HepG2 (cell line): Measurements from ENCODE around the gene OLFM1. TPM values are rescaled to one million over a fixed set of nuclear protein-coding genes. Genes with fewer than 3 reads are reported as not detected.

Experiments used
- ATAC-seq: fragments of 200-7000 bp; cut with Tn5 transposase; 3 replicates; pipeline ENCODE4 v1.9.1; 2020; ENCODE audit warnings: mild to moderate bottlenecking, moderate library complexity
- BruUV-seq: library from RNA; stranded (reverse); fragments of 400-500 nt; replicated peaks from 2 replicates; lab custom pipeline; 2021; lab: Mats Ljungman, UMichigan
- CTCF ChIA-PET: fragments of 300-600 bp; formaldehyde crosslinking; extraction: SDS; loops from one replicate; lab custom pipeline; 2021; ENCODE audit warnings: low total read pairs, inconsistent platforms, low intra/inter-chr PET ratio; lab: Yijun Ruan, JAX
- POLR2A ChIA-PET: fragments of 350-600 bp; sonication (Branson Sonifier 250); formaldehyde crosslinking; loops from one replicate; lab custom pipeline; 2020; ENCODE audit warnings: antibody characterized with exemption, inconsistent platforms; lab: Yijun Ruan, JAX
- DNase-seq: peaks from one replicate; pipeline ENCODE4 v3.0.0-alpha.2; 2015; ENCODE audit warnings: low spot score
- FAIRE-seq: peaks from 3 replicates; lab custom pipeline; 2011; peaks lifted over from hg19 to GRCh38; lab: Jason Lieb, UNC
- H2AFZ ChIP-seq: one replicate; pipeline ENCODE4 v1.6.1; 2011; ENCODE audit warnings: low read length, inconsistent platforms
- H3K27ac ChIP-seq: fragments of 300-600 bp; 3 replicates; pipeline ENCODE4 v1.8.0; 2011; ENCODE audit warnings: mixed run types, mild to moderate bottlenecking, mixed read lengths, low read length, inconsistent platforms; ENCODE audit not compliant: insufficient read depth; ENCODE audit errors: extremely low read length
- H3K27me3 ChIP-seq, 2 experiments: fragments of 200-600 bp in 1 of 2; 2 replicates in 1 of 2; 3 replicates in 1 of 2; pipeline versions ENCODE4 v1.6.0 to v1.8.0; 2011; ENCODE audit warnings: low read length in 2 of 2, mild to moderate bottlenecking in 2 of 2, moderate library complexity in 2 of 2, inconsistent platforms in 1 of 2; ENCODE audit not compliant: insufficient read depth in 2 of 2, control insufficient read depth in 1 of 2
- H3K36me3 ChIP-seq, 2 experiments: fragments of 200-600 bp in 1 of 2; replicated peaks in 1 of 2; 2 replicates in 1 of 2; 3 replicates in 1 of 2; pipeline versions ENCODE4 v1.5.1 to v1.8.0; 2011; ENCODE audit warnings: low read length in 2 of 2, inconsistent platforms in 1 of 2; ENCODE audit not compliant: insufficient read depth in 2 of 2, control insufficient read depth in 1 of 2
- H3K4me1 ChIP-seq: 2 replicates; pipeline ENCODE4 v1.5.1; 2012; ENCODE audit warnings: low read length, inconsistent platforms; ENCODE audit not compliant: insufficient read depth
- H3K4me2 ChIP-seq: 2 replicates; pipeline ENCODE4 v1.6.0; 2011; ENCODE audit warnings: low read depth, low read length, inconsistent platforms
- H3K4me3 ChIP-seq, 3 experiments: fragments of 200-600 bp in 1 of 3; sonication (generic), shearing (Covaris generic) in 1 of 3; replicated peaks in 1 of 3; 2 replicates each; pipeline ENCODE4 v1.5.1; 2011 to 2016; ENCODE audit warnings: low read length in 3 of 3, inconsistent platforms in 2 of 3, low read depth in 2 of 3, mild to moderate bottlenecking in 2 of 3, control low read depth in 1 of 3, mixed read lengths in 1 of 3; ENCODE audit not compliant: insufficient read depth in 1 of 3
- H3K79me2 ChIP-seq: one replicate; pipeline ENCODE4 v1.6.1; 2011; ENCODE audit warnings: low read length, inconsistent platforms; ENCODE audit not compliant: insufficient read depth
- H3K9ac ChIP-seq: 2 replicates; pipeline ENCODE4 v1.6.0; 2011; ENCODE audit warnings: mild to moderate bottlenecking, low read depth, low read length, inconsistent platforms; ENCODE audit not compliant: insufficient read depth
- H3K9me3 ChIP-seq: 2 replicates; pipeline ENCODE4 v1.5.1; 2012; ENCODE audit warnings: mild to moderate bottlenecking, low read length
- H4K20me1 ChIP-seq: 2 replicates; pipeline ENCODE4 v1.6.0; 2011; ENCODE audit warnings: inconsistent platforms, mild to moderate bottlenecking, low read length, moderate library complexity; ENCODE audit not compliant: insufficient read depth
- NCOA2 ChIP-seq: sonication (generic); formaldehyde crosslinking; IDR thresholded peaks from 2 replicates; pipeline ENCODE4 v1.8.0; 2022; ENCODE audit warnings: inconsistent platforms
- ZBTB34 ChIP-seq: sonication (generic); formaldehyde crosslinking; IDR thresholded peaks from 2 replicates; pipeline ENCODE4 v1.8.0; 2022; ENCODE audit warnings: mild to moderate bottlenecking, missing genetic modification reagents
- ZNF234 ChIP-seq: sonication (generic); formaldehyde crosslinking; conservative IDR thresholded peaks from 2 replicates; pipeline ENCODE4 v1.5.1; 2020; ENCODE audit warnings: mild to moderate bottlenecking, missing genetic modification reagents
- ZNF761 ChIP-seq: sonication (generic); formaldehyde crosslinking; conservative IDR thresholded peaks from 2 replicates; pipeline ENCODE4 v1.4.0; 2020; ENCODE audit warnings: mild to moderate bottlenecking, missing genetic modification reagents
- ZSCAN12 ChIP-seq: sonication (generic); formaldehyde crosslinking; IDR thresholded peaks from 2 replicates; pipeline ENCODE4 v1.9.0; 2021; ENCODE audit warnings: mild to moderate bottlenecking, missing genetic modification reagents
- WGBS: methylation state at CpG from one replicate; pipeline ENCODE4 v1.1.6; 2017; ENCODE audit warnings: low lambda C conversion rate; 5-methylcytosine and 5-hydroxymethylcytosine counted together
- in situ Hi-C: cut with HindIII; loops from 2 replicates; pipeline ENCODE4 v1.10.0; 2017; ENCODE audit warnings: low pct_unique_long_range_greater_than_20kb; ENCODE audit not compliant: extremely low pct_ligation_motif_present
- intact Hi-C: fragments of 100-400 bp; cut with micrococcal nuclease; formaldehyde crosslinking; loops from one replicate; pipeline ENCODE4 v1.10.0; 2022; ENCODE audit not compliant: unreplicated experiment
- polyA plus RNA-seq, 8 experiments: library from polyadenylated mRNA; depleted of rRNA in 3 of 8; stranded (reverse) in 7 of 8; unstranded in 1 of 8; fragments of >200 nt; fragmentation: Illumina TruSeq in 4 of 8; extraction: Trizol in 4 of 8; gene quantifications; 2 replicates each; pipeline versions ENCODE4 v1.2.1 to v1.2.3, GENCODE V29; 2011 to 2016; ENCODE audit warnings: low read depth in 4 of 8, missing spikeins in 1 of 8, mixed read lengths in 1 of 8; ENCODE audit not compliant: insufficient read depth in 1 of 8
- total RNA-seq, 5 experiments: library from RNA; depleted of rRNA; stranded (reverse); fragments of >200 nt; fragmentation: Illumina TruSeq; extraction: Trizol; gene quantifications; 2 replicates each; pipeline ENCODE4 v1.2.3, GENCODE V29; 2016; ENCODE audit warnings: low read depth in 1 of 5
- TF ChIP-seq, protein P1 (sequence below): IDR thresholded peaks from 2 replicates; pipeline ENCODE4 v1.6.1; 2018; ENCODE audit warnings: missing genetic modification reagents, mild to moderate bottlenecking, missing compliant biosample characterization
- TF ChIP-seq, protein P2 (sequence below): sonication (generic); formaldehyde crosslinking; IDR thresholded peaks from 2 replicates; pipeline ENCODE4 v1.4.0; 2020; ENCODE audit warnings: missing genetic modification reagents

OLFM1 gene
- total and polyA plus RNA-seq, 2 of the 13 experiments (the other 11 are each of a cell fraction or from before 2014, with no cell fraction given) = not detected

DNA sequence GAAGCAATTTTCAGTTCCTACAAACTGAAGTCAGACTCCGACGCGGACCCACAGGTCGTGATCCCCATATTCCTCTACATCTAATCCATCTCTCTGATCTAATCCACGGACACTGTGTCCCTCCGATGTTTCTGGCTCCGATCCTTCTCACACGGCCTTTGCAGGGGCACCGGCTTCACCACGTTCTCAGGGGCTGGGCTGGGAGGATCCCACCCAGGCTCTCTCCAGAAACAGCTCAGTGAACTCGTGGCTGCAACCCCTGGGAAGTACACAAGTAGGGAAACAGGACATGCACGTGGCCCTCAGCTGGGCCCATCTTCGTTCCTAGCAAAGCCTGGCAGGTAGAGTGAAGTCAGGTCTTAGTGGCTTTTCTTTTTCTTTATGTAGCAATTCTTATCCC, 49.1 kb upstream of the OLFM1 start:
- no peak overlapping the region for H3K27ac ChIP-seq
- H3K79me2 ChIP-seq = no peaks in the 10 kb centered on the region
- ChIA-PET POLR2A (no interaction called here), CTCF (no interaction called here)
- no peaks in the 10 kb centered on the region for H3K9me3 ChIP-seq
- 2% methylated on average over 12 of the region's 13 CpGs for WGBS
- FAIRE-seq = no peak
- BruUV-seq = no TSS peak
- TF ChIP-seq, protein P1, sequence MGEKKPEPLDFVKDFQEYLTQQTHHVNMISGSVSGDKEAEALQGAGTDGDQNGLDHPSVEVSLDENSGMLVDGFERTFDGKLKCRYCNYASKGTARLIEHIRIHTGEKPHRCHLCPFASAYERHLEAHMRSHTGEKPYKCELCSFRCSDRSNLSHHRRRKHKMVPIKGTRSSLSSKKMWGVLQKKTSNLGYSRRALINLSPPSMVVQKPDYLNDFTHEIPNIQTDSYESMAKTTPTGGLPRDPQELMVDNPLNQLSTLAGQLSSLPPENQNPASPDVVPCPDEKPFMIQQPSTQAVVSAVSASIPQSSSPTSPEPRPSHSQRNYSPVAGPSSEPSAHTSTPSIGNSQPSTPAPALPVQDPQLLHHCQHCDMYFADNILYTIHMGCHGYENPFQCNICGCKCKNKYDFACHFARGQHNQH = no peak
- TF ChIP-seq ZSCAN12 (CRISPR knock-in tag) (no peak), ZNF761 (CRISPR knock-in tag) (no peak), ZBTB34 (CRISPR knock-in tag) (no peak), ZNF234 (CRISPR knock-in tag) (no peak), NCOA2 (CRISPR knock-in tag) (no peak)
- TF ChIP-seq, protein P2, sequence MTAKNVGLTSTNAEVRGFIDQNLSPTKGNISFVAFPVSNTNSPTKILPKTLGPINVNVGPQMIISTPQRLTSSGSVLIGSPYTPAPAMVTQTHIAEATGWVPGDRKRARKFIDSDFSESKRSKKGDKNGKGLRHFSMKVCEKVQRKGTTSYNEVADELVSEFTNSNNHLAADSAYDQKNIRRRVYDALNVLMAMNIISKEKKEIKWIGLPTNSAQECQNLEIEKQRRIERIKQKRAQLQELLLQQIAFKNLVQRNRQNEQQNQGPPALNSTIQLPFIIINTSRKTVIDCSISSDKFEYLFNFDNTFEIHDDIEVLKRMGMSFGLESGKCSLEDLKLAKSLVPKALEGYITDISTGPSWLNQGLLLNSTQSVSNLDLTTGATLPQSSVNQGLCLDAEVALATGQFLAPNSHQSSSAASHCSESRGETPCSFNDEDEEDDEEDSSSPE (CRISPR knock-in tag) = no peak
- TF ChIP-seq, all 625 proteins: peak for 0
- DNase-seq = no peak
- peaks cover 0 to 43% of the 10 kb centered on the region in 2 experiments; a peak in 2 of 5 replicates for H3K27me3 ChIP-seq
- no peaks in the 10 kb centered on the region for H3K4me1 ChIP-seq
- in situ Hi-C loops (no loop called here), intact Hi-C loops (no loop called here)
- H3K9ac ChIP-seq = no peak overlapping the region
- no peaks in the 10 kb centered on the region for H4K20me1 ChIP-seq
- no peaks in the 10 kb centered on the region for H3K36me3 ChIP-seq
- H3K4me2 ChIP-seq = no peak overlapping the region
- H3K4me3 ChIP-seq = no peak overlapping the region
- no peak overlapping the region for H2AFZ ChIP-seq
- no peak for ATAC-seq
